Endothelial cell (in vitro differentiated cells): ENCODE measurements around the gene COL5A1. TPM values are rescaled to one million over a fixed set of nuclear protein-coding genes. Genes with fewer than 3 reads are reported as not detected.

ENCODE experiments used
- DNase-seq: peaks from one replicate; pipeline ENCODE4 v3.0.0; 2021; ENCODE audit warnings: low spot score
- H3K27ac Mint-ChIP-seq: one replicate; pipeline ENCODE4 v1.8.0; 2021; ENCODE audit warnings: mixed read lengths, inconsistent platforms; ENCODE audit not compliant: unreplicated experiment
- H3K27me3 Mint-ChIP-seq: one replicate; pipeline ENCODE4 v1.8.0; 2021; ENCODE audit warnings: mild to moderate bottlenecking, moderate library complexity, mixed read lengths, inconsistent platforms; ENCODE audit not compliant: unreplicated experiment
- H3K36me3 Mint-ChIP-seq: one replicate; pipeline ENCODE4 v1.8.0; 2021; ENCODE audit warnings: mild to moderate bottlenecking, low read depth, mixed read lengths, inconsistent platforms; ENCODE audit not compliant: unreplicated experiment
- H3K4me1 Mint-ChIP-seq: one replicate; pipeline ENCODE4 v1.8.0; 2021; ENCODE audit warnings: mild to moderate bottlenecking, mixed read lengths, inconsistent platforms; ENCODE audit not compliant: unreplicated experiment
- H3K4me3 Mint-ChIP-seq: one replicate; pipeline ENCODE4 v1.8.0; 2021; ENCODE audit warnings: mild to moderate bottlenecking, mixed read lengths, inconsistent platforms; ENCODE audit not compliant: unreplicated experiment
- H3K9me3 Mint-ChIP-seq: one replicate; pipeline ENCODE4 v1.8.0; 2021; ENCODE audit warnings: mixed read lengths, inconsistent platforms; ENCODE audit not compliant: unreplicated experiment
- CTCF ChIP-seq: fragments of 200-600 bp; sonication (generic); IDR thresholded peaks from one replicate; pipeline ENCODE4 v1.5.0; 2021; ENCODE audit warnings: antibody characterized with exemption; ENCODE audit not compliant: unreplicated experiment
- total RNA-seq: library from RNA; stranded (reverse); fragmentation: NEBNext Ultra II Directional; extraction: Animal tissue kit (Norgen Biotek cat#: 25700); gene quantifications from one replicate; pipeline ENCODE4 v1.2.1, GENCODE V29; 2021; ENCODE audit not compliant: unreplicated experiment

The COL5A1 gene
- total RNA-seq, 1 donor from 2014 or later, result 24.3 TPM

GRCh38 chr9:134735441-134736175 lies 94.0 kb downstream of the COL5A1 start:
- Mint-ChIP-seq H3K4me1 (no peaks in the 10 kb centered on the region), H3K27me3 (peaks cover 9% of the 10 kb centered on the region), H3K9me3 (no peaks in the 10 kb centered on the region), H3K27ac (no peak overlapping the region), H3K36me3 (peaks cover 6% of the 10 kb centered on the region), H3K4me3 (no peak overlapping the region)
- no peak for DNase-seq
- no peak for TF ChIP-seq CTCF

- no peaks in the 10 kb centered on the region for H3K9me3 Mint-ChIP-seq
- no peaks in the 10 kb centered on the region for H3K36me3 Mint-ChIP-seq
- H3K27me3 Mint-ChIP-seq, result peaks cover 5% of the 10 kb centered on the region
- no peaks in the 10 kb centered on the region for H3K4me1 Mint-ChIP-seq
- no peak for DNase-seq
- no peak for TF ChIP-seq CTCF
- H3K4me3 Mint-ChIP-seq, result no peak overlapping the region
- no peak overlapping the region for H3K27ac Mint-ChIP-seq
These were observed 95.3 kb downstream of the COL5A1 start for GRCh38 chr9:134736791-134737497.

- DNase-seq, result no peak
- H3K36me3 Mint-ChIP-seq, result no peaks in the 10 kb centered on the region
- H3K9me3 Mint-ChIP-seq, result no peaks in the 10 kb centered on the region
- no peak overlapping the region for H3K27ac Mint-ChIP-seq
- H3K4me1 Mint-ChIP-seq, result no peaks in the 10 kb centered on the region
- no peak for TF ChIP-seq CTCF
- H3K27me3 Mint-ChIP-seq, result peaks cover 3% of the 10 kb centered on the region
- H3K4me3 Mint-ChIP-seq, result no peak overlapping the region
These were observed 96.4 kb downstream of the COL5A1 start for GRCh38 chr9:134737842-134738580.

- Mint-ChIP-seq H3K27me3 (peaks cover 3% of the 10 kb centered on the region), H3K4me1 (no peaks in the 10 kb centered on the region), H3K9me3 (no peaks in the 10 kb centered on the region), H3K36me3 (no peaks in the 10 kb centered on the region), H3K27ac (no peak overlapping the region), H3K4me3 (no peak overlapping the region)
- peak; percentile 89 for DNase-seq
- peak; percentile 95 for TF ChIP-seq CTCF
These were observed 97.5 kb downstream of the COL5A1 start for GRCh38 chr9:134738869-134739659.
